ENCODE measurements around the gene KCNN3.

Gene KCNN3

GRCh38 chr1:154765970-154766369, 104.1 kb downstream of the KCNN3 start:
- H3K4me3 ChIP-seq (ENCODE audit: low read depth, low read length) = no peak overlapping the region
- no peaks in the 10 kb centered on the region for H3K9me3 ChIP-seq (ENCODE audit: control insufficient read depth, insufficient read depth, low read depth, low read length)
- no peak overlapping the region for H3K27ac ChIP-seq (ENCODE audit: extremely low read depth, low read depth, low read length)
- POLR2A ChIA-PET = no interaction called here
- CTCF ChIA-PET = interaction anchor here (0.5 to 1.4 kb wide), 8 partner anchors 10 to 296 kb away, joined by 3 to 4 read pairs (median 3); partner anchors contain the start of gene KCNN3
- no peaks in the 10 kb centered on the region for H3K36me3 ChIP-seq (ENCODE audit: control insufficient read depth in 2 of 2, insufficient read depth in 1 of 2, low read length in 2 of 2)
- H3K4me1 ChIP-seq (ENCODE audit: control insufficient read depth, insufficient read depth, low read length) = peaks cover 5% of the 10 kb centered on the region
- TF ChIP-seq ZNF548 (tag by site-specific recombination; IDR thresholded peaks at IDR 0.05) (no peak), ZNF335 (tag by site-specific recombination; conservative IDR thresholded peaks at IDR 0.05) (peak; percentile 43; the same call in 1 of the 2 replicates), PRDM1 (tag by site-specific recombination; IDR thresholded peaks at IDR 0.05) (no peak), ZNF580 (tag by site-specific recombination; IDR thresholded peaks at IDR 0.05) (no peak), CTCF (tag by site-specific recombination; IDR thresholded peaks at IDR 0.05) (peak; percentile 21; the same call in 1 of the 2 replicates), PRDM10 (tag by site-specific recombination; IDR thresholded peaks at IDR 0.05) (no peak), ZNF48 (tag by site-specific recombination; IDR thresholded peaks at IDR 0.05) (no peak), SP2 (tag by site-specific recombination; IDR thresholded peaks at IDR 0.05) (no peak), ZNF514 (tag by site-specific recombination; IDR thresholded peaks at IDR 0.05) (no peak), ZNF658 (tag by site-specific recombination; IDR thresholded peaks at IDR 0.05) (no peak), ZNF366 (tag by site-specific recombination; conservative IDR thresholded peaks at IDR 0.05) (no peak), ZSCAN30 (tag by site-specific recombination; IDR thresholded peaks at IDR 0.05) (no peak), MEIS1 (CRISPR knock-in tag; IDR thresholded peaks at IDR 0.05; ENCODE audit: borderline replicate concordance) (no peak), IKZF3 (tag by site-specific recombination; IDR thresholded peaks at IDR 0.05) (0 out of 2 replicates have a peak, but pooled peaks have one; percentile 26), ZNF555 (tag by site-specific recombination; conservative IDR thresholded peaks at IDR 0.05) (no peak), ZFP3 (tag by site-specific recombination; IDR thresholded peaks at IDR 0.05; ENCODE audit: low read depth) (no peak), ZNF692 (tag by site-specific recombination; IDR thresholded peaks at IDR 0.05) (no peak), ZNF274 (IDR thresholded peaks at IDR 0.05; ENCODE audit: low read length) (no peak), ZNF274 (tag by site-specific recombination; IDR thresholded peaks at IDR 0.05; ENCODE audit: borderline replicate concordance) (no peak), ZBTB44 (tag by site-specific recombination; IDR thresholded peaks at IDR 0.05) (no peak), ZNF677 (tag by site-specific recombination; IDR thresholded peaks at IDR 0.05) (no peak), ZSCAN4 (tag by site-specific recombination; IDR thresholded peaks at IDR 0.05) (no peak), ZBTB17 (tag by site-specific recombination; IDR thresholded peaks at IDR 0.05) (peak; percentile 32; the same call in 1 of the 2 replicates), MZF1 (tag by site-specific recombination; IDR thresholded peaks at IDR 0.05; ENCODE audit: borderline replicate concordance) (peak; percentile 59; the same call in 1 of the 2 replicates), ELK4 (IDR thresholded peaks at IDR 0.05; ENCODE audit: borderline replicate concordance, low read depth, low read length) (no peak)
